ENCODE measurements around the gene TPO.

DNA sequence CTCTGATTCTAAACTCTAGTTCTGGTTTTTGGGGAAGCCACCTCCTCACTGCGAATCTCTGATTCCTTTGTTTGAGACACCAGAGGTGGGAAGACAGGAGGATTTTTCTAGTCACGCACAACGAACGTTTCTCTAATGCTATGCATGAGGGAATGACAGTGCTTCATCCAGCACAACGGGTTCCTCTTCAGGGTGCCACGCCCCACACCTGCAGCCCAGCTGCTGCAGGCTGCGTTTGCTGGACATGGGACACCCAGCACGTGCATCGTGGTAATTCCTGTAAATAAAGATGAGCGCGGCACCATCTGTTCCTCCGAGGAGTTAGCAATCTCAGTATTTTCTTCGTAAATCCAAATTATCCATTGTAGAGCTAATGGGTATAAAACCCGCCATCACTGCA lies 37.5 kb upstream of the TPO start:
- no peak for TF ChIP-seq EZH2 (IDR thresholded peaks at IDR 0.05; ENCODE audit: low read depth)
- TF ChIP-seq, protein P1, sequence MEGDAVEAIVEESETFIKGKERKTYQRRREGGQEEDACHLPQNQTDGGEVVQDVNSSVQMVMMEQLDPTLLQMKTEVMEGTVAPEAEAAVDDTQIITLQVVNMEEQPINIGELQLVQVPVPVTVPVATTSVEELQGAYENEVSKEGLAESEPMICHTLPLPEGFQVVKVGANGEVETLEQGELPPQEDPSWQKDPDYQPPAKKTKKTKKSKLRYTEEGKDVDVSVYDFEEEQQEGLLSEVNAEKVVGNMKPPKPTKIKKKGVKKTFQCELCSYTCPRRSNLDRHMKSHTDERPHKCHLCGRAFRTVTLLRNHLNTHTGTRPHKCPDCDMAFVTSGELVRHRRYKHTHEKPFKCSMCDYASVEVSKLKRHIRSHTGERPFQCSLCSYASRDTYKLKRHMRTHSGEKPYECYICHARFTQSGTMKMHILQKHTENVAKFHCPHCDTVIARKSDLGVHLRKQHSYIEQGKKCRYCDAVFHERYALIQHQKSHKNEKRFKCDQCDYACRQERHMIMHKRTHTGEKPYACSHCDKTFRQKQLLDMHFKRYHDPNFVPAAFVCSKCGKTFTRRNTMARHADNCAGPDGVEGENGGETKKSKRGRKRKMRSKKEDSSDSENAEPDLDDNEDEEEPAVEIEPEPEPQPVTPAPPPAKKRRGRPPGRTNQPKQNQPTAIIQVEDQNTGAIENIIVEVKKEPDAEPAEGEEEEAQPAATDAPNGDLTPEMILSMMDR (conservative IDR thresholded peaks at IDR 0.05): no peak
